Renal cortical epithelial cell (primary cell): ENCODE results near the gene PARP6. TPM values are rescaled to one million over a fixed set of nuclear protein-coding genes. Genes with fewer than 3 reads are reported as not detected.

ENCODE experiments used
- DNase-seq: peaks from one replicate; pipeline ENCODE4 v3.0.0-alpha.2; 2011; ENCODE audit warnings: low read depth
- total RNA-seq: library from RNA; depleted of rRNA; stranded (reverse); fragments of >200 nt; gene quantifications from 2 replicates; pipeline ENCODE4 v1.2.3, GENCODE V29; 2014

PARP6 gene, protein sequence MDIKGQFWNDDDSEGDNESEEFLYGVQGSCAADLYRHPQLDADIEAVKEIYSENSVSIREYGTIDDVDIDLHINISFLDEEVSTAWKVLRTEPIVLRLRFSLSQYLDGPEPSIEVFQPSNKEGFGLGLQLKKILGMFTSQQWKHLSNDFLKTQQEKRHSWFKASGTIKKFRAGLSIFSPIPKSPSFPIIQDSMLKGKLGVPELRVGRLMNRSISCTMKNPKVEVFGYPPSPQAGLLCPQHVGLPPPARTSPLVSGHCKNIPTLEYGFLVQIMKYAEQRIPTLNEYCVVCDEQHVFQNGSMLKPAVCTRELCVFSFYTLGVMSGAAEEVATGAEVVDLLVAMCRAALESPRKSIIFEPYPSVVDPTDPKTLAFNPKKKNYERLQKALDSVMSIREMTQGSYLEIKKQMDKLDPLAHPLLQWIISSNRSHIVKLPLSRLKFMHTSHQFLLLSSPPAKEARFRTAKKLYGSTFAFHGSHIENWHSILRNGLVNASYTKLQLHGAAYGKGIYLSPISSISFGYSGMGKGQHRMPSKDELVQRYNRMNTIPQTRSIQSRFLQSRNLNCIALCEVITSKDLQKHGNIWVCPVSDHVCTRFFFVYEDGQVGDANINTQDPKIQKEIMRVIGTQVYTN
- total RNA-seq = 13.9 and 22.3 TPM in 2 replicates

DNA sequence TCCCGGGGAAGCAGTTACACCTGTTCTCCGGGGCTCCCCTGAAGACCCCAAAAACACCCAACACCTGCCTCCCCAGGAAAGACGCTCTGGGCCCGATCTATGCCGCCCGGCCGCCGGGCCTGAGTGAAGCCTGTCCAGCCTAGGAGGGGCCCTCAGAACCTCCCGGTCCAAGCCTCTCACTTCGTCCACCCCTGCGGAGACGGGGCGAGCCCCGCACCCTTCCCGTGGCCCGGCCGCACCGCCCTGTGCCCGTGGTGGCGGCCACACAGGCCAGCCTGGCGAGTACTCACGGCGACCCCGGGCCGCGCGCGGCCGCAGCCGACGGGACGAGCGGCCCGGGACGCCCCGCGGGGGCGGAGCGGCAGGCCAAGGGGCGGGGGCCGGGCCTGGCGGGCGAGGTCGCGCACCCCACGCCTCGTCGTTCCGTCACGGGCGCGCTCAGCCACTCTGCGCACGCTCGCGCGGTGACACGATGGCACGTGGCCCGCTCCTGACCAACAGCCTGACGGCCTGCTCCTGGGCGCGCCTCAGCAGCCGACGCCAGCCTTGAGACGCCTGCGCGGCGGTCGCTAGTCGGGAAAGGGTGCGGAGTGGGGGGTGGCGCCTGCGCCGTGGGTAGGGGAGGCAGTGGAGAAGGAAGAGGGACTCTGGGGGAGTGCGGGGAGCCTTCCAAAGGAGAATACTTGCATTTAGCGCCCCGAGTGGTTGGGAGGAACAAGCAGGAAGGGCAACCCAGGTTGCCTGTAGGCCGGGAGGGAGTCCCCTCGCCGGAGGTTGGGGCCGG, at the start of gene PARP6:
Gene PARP6 (minus strand): TSS at position 342 of the 784 bp plus-strand sequence. CDS start 5,077 bp downstream, outside the sequence.
- peak; percentile 92 for DNase-seq

DNA sequence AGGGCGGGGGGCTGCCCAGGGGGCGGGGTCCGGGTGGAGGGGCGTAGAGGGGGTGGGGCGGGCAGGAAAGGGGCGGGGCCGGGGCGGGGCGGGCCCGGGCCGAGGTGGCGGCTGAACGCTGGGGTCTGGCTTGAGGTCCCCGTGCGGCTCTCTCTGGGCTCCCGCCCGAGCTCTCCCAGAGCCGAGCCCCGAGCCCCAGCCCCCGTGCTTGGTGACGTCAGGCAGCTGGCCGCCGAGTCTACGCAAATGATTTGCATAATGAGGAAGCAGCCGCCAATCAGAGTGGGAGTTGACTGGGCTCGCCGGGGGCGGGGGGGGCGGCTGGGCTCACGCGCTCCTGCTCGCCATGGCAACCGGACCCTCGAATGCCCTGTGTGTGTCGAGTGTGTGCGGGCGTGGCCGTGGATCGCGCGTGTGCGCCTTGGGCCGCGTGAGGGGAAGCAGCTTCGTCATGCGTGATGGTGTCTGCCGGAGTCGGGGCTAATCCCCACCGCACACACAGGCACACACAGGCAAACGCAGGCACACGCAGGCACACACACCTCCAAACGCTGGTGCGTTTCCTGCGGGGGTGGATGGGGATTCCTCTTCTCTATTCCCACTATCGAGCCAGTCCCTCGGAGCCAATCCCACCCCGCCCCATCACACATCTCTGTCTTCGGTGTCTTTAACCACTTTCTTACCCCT, 47.8 kb upstream of the PARP6 start, which contains the start of gene CELF6:
Gene CELF6 (minus strand): TSS at position 173 of the 687 bp plus-strand sequence. CDS start 283 bp downstream, outside the sequence.
- peak; percentile 51 for DNase-seq

- peak; percentile 15 for DNase-seq
These were observed 47.1 kb upstream of the PARP6 start for GRCh38 chr15:72319360-72319984.

- DNase-seq = no peak
These were observed 46.1 kb upstream of the PARP6 start for GRCh38 chr15:72318408-72318942.

DNA sequence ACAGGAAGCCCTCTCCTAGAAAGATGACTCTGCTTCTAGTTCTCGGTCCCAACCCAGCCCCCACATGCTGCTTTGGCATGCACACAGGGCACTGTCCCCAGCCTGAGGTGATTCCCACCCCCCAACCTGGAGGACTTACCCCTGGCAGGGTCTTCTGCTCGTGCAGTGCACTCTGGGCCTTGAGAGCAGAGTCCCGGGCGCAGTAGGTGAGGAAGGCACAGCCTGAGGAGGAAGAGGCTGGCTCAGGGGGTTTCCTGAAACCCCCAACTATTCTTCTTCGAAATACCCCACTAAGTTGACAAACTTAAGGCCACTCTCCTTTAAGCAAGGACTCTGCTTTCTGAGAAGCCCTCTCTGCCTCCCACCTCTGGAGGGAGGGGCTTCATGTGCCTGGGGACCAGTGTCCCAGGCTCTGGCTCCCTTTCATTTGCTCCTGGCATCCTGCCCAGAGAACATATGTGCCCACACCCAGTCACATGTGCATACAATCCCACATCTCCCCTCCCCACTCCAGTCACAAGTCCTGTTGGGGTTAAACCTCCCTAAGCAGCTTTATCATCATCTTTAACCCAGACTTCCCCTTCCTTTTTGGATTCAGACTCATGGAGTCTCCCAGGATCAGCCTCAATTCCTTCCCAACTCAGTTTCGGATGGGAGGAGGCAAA, 43.5 kb upstream of the PARP6 start:
- no peak for DNase-seq

- DNase-seq = no peak
These were observed 41.5 kb upstream of the PARP6 start for GRCh38 chr15:72313881-72314280.

DNA sequence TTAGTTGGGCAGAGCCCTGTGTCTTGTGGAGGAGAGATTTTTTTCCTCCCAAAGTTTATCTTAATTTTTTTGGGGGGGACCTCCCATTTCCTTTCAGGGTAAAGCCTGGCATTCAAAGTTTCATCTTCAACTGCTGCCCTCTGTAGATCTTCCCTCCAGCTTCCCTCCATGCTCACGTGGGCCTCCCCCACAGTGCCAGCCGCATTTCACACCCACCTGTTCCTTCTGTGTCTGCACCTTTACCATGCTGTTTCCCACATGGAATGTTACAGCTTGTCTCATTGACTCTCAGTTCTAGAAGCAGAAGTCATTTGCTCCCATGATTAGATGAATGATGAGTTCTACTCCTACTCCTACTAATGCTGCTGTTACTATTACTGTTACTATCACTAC, 41.1 kb upstream of the PARP6 start:
- DNase-seq = no peak

- peak; percentile 47 for DNase-seq
These were observed 40.5 kb upstream of the PARP6 start for GRCh38 chr15:72312605-72313447.

- no peak for DNase-seq
These were observed 34.7 kb upstream of the PARP6 start for GRCh38 chr15:72307026-72307425.

DNA sequence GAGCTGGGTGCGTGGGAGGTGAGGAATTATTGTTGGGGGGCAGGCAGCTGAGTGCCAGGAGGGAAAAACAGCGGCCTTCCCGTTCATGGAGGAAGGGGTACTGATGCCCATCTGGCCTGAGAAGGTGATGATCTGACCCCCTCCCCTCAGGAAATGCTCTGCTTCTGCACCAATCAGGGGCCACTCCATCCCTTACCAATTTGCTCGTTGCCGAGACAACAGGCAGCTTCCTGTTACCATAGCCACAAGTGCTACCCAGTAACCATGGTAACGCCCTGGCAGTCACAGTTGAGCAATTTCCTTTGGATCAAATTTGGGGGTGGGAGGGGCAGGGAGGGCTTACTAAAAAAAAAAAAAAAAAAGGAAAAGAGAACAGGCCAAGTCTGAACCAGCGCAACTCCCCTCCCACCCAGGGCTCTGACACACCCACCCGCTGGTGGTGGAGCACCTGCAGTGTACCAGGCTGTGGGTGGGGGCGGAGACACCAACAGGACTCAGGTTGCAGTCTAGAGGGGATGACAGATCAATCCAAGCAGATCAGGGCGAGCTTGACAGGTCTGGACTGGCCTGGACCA, 33.9 kb upstream of the PARP6 start:
- no peak for DNase-seq

GRCh38 chr15:72304596-72304995, 32.2 kb upstream of the PARP6 start:
- DNase-seq = no peak

GRCh38 chr15:72302955-72303354, 30.6 kb upstream of the PARP6 start:
- no peak for DNase-seq

DNA sequence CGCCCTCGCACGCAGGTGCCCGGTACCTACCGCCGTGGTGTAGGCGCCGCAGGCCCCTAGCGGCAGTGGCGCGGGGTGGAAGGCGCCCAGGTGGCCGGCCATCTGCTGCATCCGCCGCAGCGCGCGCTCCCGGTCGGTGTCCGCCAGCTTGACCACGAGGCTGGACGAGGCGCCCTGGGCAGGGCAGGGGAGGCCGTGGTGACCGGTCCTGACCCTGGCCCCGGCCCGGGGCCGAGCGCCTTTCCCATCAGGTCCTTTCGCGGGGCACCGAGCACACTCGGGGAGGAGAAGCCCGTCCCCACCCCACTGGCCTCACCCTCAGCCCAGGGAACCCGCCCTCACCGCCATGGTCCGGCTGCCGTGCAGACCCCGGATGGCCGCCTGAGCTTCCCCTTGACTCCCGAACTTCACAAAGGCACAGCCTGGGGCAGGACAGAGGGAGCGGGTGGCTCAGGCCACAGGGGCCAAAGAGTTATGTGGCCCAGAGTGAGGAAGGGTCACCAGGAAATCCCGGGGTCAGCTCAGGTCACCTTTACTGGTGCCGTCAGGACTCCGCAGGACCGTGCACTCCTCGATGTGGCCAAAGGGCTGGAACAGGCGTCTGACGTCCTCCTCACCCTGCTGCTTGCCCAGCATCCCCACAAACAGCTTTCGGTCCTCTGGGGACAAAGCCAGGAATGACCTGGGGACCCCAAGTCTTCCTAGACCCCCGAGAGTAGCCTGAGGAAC, 17.4 kb upstream of the PARP6 start:
- no peak for DNase-seq

DNA sequence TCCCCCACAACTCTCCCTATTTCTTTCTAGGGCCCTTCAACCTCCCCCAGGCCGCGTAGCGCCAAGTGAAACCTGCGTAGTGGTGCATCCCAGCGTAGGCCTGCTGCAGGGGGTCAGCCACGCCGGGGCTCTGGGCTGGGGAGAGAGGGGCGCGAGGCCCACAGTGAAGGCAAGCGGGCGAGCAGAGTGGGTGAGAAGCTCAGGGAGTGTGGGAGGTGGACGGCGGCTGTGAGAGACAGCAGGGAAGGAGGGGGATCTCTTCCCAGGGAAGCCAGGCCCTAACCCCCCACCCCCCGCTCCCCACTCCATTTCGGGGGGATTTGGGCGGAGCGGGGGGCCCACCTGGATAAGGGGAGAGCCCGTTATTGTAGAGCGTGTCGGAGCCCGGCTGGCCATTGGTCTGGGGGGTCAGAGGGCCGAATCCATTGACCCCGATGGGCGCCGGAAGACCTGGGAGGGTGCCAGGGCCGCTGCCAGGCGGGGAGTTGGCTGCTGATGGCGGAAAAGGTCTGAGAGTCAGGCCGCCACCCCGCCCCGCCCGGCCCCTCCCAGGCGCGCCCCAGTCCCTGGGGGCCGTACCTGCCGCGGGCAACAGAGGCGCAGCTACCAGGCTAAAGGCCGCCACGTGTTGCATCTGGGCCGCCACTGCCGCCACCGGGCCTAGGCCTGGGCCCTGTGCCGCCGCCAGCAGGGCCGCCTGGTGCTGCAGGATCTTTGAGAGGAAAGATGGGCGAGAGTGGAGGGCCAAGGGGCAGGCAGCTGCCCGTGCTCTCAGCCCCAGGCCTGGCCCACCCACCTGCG, 16.6 kb upstream of the PARP6 start:
- DNase-seq = no peak

DNA sequence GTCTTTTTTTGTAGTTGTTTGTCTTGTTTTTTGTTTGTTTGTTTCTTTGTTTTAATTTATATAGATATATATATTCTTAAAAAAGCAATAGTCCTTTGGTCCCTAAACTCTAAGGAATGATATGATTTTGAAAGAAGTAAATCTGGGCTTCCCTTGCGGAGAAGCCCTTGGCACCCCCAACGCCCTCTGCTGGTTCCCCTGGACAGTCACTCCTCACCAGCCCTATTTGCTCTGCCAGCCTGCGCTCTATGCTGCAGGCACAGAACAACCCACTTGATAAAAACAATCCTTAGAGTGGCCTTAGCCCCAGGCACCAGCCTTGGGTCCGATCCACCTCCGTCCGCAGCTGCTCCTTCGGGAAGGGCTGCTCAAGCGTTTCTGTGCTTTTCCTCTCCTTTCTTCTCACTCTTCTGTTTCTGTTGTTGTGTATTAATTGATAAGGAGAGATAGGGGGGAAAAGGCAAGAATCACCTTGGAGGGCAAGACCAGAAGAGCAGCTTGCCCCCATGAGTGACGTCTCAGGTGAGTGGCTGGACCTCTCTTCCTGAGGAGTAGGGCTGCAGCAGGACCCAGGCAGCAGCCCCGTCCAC, 13.7 kb upstream of the PARP6 start:
- DNase-seq = no peak

DNA sequence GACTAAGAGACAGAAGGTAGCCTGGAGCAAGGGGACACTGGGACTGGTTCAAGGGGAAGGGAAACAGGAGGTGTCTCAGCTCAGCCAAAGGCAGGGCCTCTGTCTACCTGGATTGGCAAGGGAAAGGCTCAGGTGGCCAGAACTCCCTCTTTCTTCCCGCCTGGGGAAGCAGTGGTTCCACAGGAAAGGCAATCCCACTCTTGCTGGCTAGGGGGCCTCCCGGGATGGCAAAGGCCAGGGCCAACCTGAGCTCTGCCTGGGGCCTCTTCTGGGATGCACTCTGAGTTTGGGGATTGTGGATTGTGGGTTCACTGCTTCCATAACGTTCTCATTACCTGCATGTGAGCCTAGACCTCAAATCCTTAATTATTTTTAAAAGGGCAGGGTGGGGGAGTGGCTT, 13.0 kb upstream of the PARP6 start:
- DNase-seq = no peak

DNA sequence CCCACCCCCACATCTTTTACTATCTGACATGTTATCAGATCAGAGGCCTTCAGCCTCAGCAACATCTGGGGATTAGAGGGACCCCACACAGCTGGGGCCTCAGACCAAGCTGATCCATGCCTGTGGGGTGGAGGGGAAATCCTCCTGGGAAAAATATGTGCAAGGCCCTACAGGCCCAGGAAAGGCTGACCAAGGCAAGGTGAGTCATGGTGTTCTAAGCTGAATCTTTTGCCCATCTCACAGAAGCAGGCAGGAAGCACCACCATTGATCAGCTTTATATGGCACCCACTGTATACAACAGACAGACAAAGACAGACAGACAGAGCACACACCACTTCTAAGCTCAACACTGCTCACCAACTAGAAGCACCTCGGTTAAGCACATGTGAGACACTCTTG, 12.4 kb upstream of the PARP6 start:
- DNase-seq = peak; percentile 11
